NCI-H146 (cell line): ENCODE results near the gene BARD1.
"Not testable (repeated sequence)": the region's sequence is repeated elsewhere in the genome, so short reads cannot be mapped to it uniquely, and the experiment has no call there.

Experiments
- DNase-seq: peaks from one replicate; lab custom pipeline; 2025; lab: John Stamatoyannopoulos, UW

BARD1 gene

DNA sequence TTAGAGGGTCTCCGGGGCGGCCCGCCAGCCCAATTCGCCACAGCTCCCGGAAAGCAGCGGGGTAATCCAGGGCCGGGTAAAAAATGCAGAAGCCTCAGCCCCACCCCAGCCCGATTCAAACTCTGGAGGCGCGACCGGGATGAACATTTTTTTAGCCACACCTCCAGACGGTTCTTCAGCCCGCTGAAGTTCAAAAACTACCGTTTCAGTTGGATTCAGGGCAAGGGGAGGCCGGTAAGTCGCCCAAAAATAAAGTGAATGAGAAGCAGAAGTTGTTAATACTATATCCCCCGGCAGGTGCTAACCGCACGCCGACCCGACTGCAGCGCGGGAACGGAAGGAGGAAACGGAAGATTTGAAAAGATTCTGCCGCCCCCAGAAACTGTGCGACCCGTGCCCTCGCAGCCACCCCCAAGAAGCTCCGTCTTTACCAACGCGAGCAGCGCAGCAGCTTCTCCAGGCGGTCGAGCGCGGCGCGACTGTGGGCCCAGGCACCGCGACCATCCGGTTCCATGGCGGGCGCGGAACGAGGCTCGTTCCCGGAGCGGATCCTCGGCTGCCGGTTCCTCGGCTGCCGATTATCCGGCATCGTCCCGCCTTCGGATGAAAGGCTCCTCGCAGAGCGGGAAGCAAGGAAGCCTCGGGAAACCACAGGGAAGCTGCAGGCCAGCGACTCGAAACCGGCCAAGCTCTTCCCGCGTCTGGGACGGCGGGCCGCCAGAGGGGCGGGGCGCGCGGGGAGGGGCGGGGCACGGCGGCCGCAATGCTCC lies at the start of gene BARD1:
Gene BARD1 (minus strand): TSS at position 703 of the 770 bp plus-strand sequence. CDS start 114 bp downstream, at position 589.
- DNase-seq: peak; percentile 36

- no peak for DNase-seq
Observed at GRCh38 chr2:214856137-214856536, 46.7 kb upstream of the BARD1 start.

DNA sequence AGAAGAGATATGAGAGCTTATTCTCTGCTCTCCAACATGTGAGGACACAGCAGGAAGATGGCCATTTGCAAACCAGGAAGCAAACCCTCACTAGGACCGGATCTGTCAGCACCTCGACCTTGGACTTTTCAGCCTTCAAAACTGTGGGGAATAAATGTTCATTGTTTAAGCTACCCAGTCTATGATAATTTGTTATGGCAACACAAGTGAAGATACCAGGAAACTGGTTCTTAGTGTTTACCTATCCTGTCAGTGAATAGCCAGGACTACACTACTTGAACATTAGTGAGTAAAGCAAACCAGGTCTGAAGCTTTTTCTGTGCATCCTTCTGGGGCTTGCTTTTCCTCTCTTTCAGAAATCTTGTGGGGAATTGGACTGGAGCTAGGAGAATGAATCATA lies 44.4 kb upstream of the BARD1 start:
- no peak for DNase-seq

DNA sequence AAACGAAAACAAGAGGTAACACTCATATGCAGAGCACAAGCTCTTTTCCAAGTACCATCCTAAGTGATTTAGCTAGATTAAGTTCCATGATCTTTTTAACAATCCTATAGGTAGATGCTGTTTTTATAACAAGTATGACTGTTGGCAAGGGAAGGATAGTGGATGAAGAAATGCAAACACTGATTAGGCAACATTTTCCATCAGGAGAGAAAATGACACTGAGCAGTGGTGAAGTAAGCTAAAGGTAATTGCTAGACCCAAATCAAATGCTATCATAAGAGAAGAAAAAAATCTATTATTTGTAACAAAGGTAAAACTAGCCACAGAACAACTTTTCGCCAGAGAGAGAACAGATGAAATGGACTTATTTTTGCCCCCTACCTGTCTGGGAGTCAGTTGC lies 34.3 kb upstream of the BARD1 start:
- no peak for DNase-seq

DNA sequence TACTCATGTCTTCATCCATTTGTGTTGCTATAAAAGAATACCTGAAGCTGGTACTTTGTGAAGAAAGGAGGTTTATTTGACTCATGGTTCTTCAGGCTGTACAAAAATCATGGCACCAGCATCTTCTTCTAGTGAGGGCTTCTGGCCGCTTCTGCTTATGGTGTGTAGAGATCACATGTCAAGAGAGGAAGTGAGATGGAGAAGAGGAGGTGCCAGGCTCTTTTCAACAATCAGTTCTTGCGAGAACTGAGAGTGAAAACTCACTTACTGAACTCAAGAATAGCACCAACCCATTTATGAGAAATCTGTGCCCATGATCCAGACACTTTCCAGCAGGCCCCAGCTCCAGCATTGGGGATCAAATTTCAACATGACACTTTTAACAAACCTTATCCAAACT lies 30.0 kb upstream of the BARD1 start:
- DNase-seq: no peak

DNA sequence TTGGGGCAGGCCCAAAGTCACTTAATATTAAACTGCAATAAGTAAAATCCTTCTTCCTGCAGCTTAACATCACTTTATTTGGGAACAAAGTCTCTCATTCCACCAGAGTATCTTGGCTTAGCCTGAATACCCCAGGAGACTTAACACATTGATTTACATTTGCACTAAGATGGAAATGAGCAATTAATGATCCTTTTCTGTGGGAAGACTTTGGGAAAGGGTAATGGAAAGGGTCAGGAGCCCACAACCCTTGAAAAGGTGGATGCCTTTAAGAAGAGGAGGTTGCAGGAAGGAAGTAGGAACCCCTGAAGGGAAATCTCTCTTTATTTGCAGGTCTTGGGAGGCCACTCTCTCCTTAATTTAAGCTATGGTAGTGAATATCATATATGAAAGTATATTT lies 28.0 kb upstream of the BARD1 start:
- DNase-seq: no peak

- DNase-seq: no peak
Observed at GRCh38 chr2:214836568-214836967, 27.1 kb upstream of the BARD1 start.

DNA sequence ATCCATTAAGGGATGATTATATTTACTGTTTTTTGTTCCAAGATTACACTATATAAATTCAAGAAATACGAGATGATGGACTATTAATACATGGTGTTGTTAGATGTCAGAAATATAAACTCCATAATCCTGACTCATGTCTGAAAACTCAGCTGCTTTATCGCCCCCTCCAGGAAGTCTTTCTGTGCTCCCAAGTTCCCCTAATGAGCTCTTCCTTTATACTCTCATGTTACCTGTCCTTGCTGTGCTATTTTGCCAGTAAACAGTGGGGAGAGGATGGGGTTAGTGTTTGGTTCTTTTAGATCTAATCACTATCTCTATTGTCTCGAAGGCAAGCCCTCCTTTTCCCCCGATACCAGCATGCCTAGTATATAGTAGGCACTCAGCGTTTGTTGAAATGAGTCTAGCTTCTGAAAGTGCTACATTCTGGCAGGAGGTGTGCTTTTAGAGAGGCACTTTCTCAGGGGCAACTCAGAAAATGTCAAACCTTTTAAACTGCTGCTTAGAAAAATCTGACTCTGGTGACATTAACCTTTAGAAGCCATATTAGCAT lies 21.4 kb upstream of the BARD1 start:
- peak; percentile 19 for DNase-seq

DNA sequence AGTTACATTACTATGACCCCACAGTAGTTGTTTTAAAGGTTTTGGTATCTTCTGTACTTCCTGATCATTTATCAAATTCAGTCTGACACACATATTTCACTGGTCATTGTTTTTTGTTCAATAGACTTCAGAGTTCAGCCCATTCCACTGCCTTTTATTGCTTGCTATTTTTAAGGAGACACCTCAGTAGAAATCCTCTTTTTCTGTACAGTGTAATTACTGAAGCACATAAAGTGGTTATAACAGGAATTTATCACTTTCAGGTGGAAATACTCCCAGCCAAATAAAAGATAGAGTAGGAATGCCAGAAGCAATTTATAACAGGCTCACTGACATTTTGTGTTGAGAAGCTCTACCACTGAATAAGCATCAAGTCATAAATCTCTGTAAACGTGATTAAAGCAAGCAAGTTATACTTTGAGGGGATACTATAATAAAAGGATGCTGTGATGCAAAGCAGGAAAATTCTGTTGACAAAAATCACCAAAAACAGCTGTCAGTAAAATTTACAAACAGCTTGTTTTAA lies 6.6 kb upstream of the BARD1 start:
- DNase-seq: no peak

DNA sequence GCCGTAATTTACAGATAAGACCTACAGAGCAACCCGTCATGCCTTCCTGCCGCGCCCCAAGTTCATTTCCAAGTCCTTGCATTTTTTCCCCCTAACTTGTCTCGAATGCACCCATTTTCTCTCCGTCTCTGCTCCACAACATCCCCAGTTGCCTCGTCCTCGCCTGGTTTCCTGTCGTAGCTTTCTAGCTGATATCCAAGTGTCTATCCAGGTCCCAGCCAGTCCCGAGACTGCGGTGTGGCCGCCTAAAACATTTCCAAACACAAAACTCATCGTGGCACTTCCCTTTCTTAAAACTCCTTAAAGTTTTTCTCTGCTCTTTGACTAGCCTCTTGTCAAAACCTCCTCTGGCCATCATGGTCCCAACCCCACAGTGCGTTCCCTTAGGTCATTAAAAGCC lies 1.2 kb upstream of the BARD1 start:
- peak; percentile 18 for DNase-seq

GRCh38 chr2:214809751-214810564 lies 475 bp upstream of the BARD1 start:
- peak; percentile 95 for DNase-seq

DNA sequence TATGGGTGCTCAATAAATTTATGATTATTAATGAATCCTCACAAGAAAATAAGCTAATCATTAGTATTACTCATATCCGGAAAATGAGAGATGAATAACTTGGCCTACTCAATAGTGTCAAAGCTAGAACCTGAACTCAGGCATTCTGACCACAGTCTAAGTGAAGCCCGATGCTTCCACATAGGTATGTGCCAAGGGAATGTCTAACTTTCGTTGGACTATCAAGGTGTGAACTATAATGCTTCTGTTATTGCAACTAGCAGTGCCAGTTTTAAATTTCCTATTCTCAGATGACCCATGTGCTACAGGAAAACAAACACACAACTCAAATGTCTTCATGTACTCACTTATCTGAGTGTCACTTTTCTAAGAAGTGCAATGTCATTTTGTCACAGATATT lies 1.8 kb downstream of the BARD1 start:
- DNase-seq: no peak

- no peak for DNase-seq
Observed at GRCh38 chr2:214801768-214802397, 7.6 kb downstream of the BARD1 start.

DNA sequence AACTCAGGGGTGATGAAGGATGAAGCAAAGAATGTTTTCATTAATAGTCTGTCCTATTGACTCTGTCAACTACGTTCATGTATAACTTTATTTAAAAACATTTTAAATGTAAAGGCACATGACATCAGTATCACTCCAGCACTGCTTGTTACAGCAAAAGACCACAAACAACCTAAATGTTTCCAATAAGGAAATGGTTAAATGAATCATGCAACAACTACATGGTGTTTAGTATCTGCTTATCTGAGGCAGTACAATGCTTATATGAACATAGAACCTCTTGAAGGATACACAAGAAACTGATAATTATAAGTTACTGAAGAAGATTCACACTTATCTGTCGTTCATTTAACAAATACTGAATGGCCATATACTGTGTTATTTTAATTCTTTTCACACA lies 8.4 kb downstream of the BARD1 start:
- DNase-seq: no peak

DNA sequence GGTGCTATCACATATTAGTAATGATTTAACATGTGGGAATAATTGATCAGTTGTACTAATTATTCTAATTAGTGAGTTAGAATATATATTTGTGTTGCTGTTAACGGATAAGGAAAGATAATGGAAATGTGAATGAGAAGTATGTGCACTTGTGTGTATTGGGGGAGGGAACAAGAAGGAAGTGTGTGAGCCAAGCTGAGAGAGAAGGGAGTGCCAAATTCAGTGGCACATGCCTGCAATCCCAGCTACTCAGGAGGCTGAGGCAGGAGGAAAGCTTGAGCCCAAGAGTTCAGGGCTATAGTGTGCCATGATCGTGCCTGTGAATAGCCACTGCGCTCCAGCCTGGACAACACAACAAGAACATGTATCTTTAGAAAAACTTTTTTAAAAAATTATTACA lies 9.3 kb downstream of the BARD1 start:
- DNase-seq: no peak

- DNase-seq: no peak
Observed at GRCh38 chr2:214796911-214797310, 12.6 kb downstream of the BARD1 start.

DNA sequence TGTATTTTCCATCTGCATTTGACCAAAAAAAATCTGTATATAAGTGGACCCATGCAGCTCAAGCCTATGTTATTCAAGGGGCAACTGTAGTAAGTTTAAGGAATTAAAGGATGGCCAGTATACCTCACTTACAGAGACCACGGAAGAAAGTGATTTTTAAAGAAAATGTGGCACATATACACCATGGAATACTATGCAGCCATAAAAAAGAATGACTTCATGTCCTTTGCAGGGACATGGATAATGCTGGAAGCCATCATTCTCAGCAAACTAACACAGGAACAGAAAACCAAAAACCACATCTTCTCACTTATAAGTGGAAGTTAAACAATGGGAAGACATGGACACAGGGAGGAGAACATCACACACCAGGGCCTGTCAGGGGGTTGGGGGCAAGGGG lies 26.3 kb downstream of the BARD1 start:
- not testable (repeated sequence) for DNase-seq

GRCh38 chr2:214782671-214783070 lies 26.8 kb downstream of the BARD1 start:
- no peak for DNase-seq

DNA sequence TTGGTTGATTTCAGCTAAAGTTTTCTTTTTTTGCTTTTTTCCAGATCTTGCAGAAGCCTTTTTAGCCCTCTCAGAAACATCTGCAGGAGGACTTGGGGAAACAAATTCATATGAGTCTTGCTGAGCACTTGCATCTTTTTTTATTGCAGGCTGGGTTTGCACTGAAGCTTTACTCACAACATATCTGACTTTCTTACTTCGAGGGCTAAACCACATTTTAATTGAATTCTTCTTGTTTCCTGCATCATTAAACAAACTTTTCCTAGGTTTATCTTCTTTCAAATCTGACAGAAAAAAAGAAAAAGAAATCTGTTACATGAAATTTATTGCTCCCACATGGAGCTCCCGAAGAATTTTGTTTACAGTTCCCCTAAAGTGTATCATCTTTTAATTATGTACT lies 28.3 kb downstream of the BARD1 start:
- DNase-seq: no peak

DNA sequence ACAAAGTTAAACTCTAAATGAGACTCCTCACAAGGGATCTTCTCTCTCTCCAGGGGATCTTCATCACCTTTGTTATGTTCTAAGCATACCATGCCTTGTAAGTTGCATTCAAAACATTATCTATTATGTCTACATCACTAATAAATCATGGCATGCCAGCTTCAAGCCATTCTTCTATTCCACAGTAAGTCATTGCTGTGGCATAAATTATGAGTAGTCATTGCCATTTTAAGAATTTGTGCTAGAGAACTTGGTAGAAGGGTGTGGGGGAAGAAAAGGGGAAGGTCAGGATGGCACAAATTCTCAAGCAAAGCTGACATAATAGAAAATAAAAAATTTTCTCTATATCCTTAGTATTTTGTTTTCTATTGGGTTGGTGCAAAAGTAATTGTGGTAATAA lies 33.5 kb downstream of the BARD1 start:
- no peak for DNase-seq

- DNase-seq: no peak
Observed at GRCh38 chr2:214774108-214774507, 35.4 kb downstream of the BARD1 start.

DNA sequence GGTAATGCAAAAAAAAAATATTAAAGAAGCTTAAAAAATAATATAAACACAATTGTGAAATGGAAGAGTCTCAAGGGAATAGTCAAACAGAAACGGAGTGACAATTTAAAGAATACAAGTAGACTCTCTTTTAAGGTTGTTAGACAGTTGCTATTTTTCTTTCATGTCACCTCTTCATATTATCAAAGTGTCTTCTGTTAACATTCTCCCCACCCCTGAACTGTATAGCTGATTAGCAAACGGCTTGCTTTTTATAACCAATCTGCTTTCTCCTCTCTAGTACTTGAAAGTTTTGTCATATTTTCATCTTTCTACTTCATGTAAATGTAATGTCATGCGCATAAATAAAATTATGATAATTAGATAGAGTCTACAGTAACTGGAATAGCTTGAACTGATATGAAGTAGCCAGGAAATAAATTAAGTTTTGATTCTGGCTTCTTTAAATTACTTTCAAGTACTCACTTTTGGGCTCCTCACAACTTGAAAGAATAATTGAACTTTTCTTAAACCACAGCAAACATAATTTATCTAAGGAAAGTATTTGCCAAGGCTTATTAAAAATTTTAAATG lies 37.0 kb downstream of the BARD1 start:
- no peak for DNase-seq
